Fibroblast of villous mesenchyme (primary cell): ENCODE data around the gene LMBR1. TPM values are rescaled to one million over a fixed set of nuclear protein-coding genes. Genes with fewer than 3 reads are reported as not detected.
"Not testable (repeated sequence)": the region's sequence is repeated elsewhere in the genome, so short reads cannot be mapped to it uniquely, and the experiment has no call there.

Experiments
- DNase-seq: peaks from one replicate; pipeline ENCODE4 v3.0.0-alpha.2; 2010; ENCODE audit warnings: low read depth
- H3K4me3 ChIP-seq: 2 replicates; pipeline ENCODE4 v1.5.1; 2011; ENCODE audit warnings: low read depth, mild to moderate bottlenecking, low read length
- CTCF ChIP-seq: IDR thresholded peaks from 2 replicates; pipeline ENCODE4 v1.5.1; 2012; ENCODE audit warnings: low read depth, mild to moderate bottlenecking, low read length; ENCODE audit not compliant: insufficient read depth
- total RNA-seq: library from RNA; depleted of rRNA; stranded (reverse); fragments of >200 nt; gene quantifications from 2 replicates; pipeline ENCODE4 v1.2.3, GENCODE V29; 2012

The LMBR1 gene
- 25.1 and 43.6 TPM in 2 replicates for total RNA-seq

- H3K4me3 ChIP-seq: peak within 1 kb of the TSS; percentile 62
- peak; percentile 95 for DNase-seq
- peak; percentile 65 for TF ChIP-seq CTCF
These were observed at the start of gene LMBR1 for GRCh38 chr7:156892821-156893706. Gene LMBR1 (minus strand): TSS chr7:156893183. CDS start chr7:156892993, 190 bp downstream.

- H3K4me3 ChIP-seq: no peak overlapping the region
- DNase-seq: no peak
- no peak for TF ChIP-seq CTCF
These were observed 49.7 kb upstream of the LMBR1 start for GRCh38 chr7:156942708-156943090.

GRCh38 chr7:156941393-156942182 is 48.6 kb upstream of the LMBR1 start:
- no peak for DNase-seq
- no peak overlapping the region for H3K4me3 ChIP-seq
- no peak for TF ChIP-seq CTCF

GRCh38 chr7:156940421-156941122 is 47.6 kb upstream of the LMBR1 start:
- no peak for DNase-seq
- no peak overlapping the region for H3K4me3 ChIP-seq
- no peak for TF ChIP-seq CTCF

GRCh38 chr7:156936766-156937165 is 43.8 kb upstream of the LMBR1 start:
- not testable (repeated sequence) for H3K4me3 ChIP-seq, DNase-seq

GRCh38 chr7:156935250-156935649 is 42.3 kb upstream of the LMBR1 start:
- DNase-seq: no peak
- no peak for TF ChIP-seq CTCF
- H3K4me3 ChIP-seq: no peak overlapping the region

- TF ChIP-seq CTCF: no peak
- no peak for DNase-seq
- H3K4me3 ChIP-seq: no peak overlapping the region
These were observed 39.0 kb upstream of the LMBR1 start for GRCh38 chr7:156932006-156932405.
